ENCODE data around the gene KIF18A.

DNA sequence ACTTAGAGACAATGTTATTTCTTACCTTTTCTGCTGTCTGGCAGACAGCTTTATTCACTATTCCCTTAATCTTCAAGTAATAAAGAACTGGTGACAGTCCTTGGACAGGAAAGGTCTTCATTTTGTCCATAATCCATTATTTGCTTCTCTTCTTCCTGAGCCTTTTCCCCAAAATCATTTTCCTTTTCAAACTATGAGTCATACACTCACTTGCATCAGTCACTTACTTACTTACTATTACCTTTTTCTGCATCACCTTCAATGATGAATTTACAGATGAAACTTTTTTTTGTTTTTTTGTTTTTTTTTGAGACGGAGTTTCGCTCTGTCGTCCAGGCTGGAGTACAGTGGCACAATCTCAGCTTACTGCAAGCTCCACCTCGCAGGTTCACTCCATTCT is 9.8 kb upstream of the KIF18A start:
- TF ChIP-seq GATA3 (IDR thresholded peaks at IDR 0.05; ENCODE audit: low read depth, low read length) (no peak), GATA2 (IDR thresholded peaks at IDR 0.05; ENCODE audit: low read depth, low read length) (no peak)

All from SH-SY5Y (cell line).